Upper lobe of right lung (tissue), 1 donor: ENCODE data around the gene PTPRN2. TPM values are rescaled to one million over a fixed set of nuclear protein-coding genes. Genes with fewer than 3 reads are reported as not detected.

Experiments
- ATAC-seq: fragments of 200-7000 bp; cut with Tn5 transposase; one replicate; pipeline ENCODE4 v1.9.1; 2020; ENCODE audit warnings: mild to moderate bottlenecking, moderate library complexity
- DNase-seq: peaks from one replicate; pipeline ENCODE4 v3.0.0-alpha.2; 2020
- H3K27ac ChIP-seq: fragments of 200-600 bp; one replicate; pipeline ENCODE4 v1.8.0; 2022
- H3K27me3 ChIP-seq: fragments of 200-600 bp; one replicate; pipeline ENCODE4 v1.8.0; 2022; ENCODE audit warnings: mild to moderate bottlenecking
- H3K36me3 ChIP-seq: fragments of 200-600 bp; one replicate; pipeline ENCODE4 v1.8.0; 2022
- H3K4me1 ChIP-seq: fragments of 200-600 bp; one replicate; pipeline ENCODE4 v1.8.0; 2022
- H3K4me3 ChIP-seq: fragments of 200-600 bp; one replicate; pipeline ENCODE4 v1.8.0; 2022; ENCODE audit warnings: mild to moderate bottlenecking
- H3K9me3 ChIP-seq: fragments of 200-600 bp; one replicate; pipeline ENCODE4 v1.8.0; 2022
- intact Hi-C: fragments of 100-400 bp; cut with DNase I; formaldehyde crosslinking; loops from one replicate; pipeline ENCODE4 v1.11.0; 2022
- total RNA-seq: library from RNA; stranded (reverse); fragmentation: NEBNext Ultra II Directional; extraction: Animal tissue kit (Norgen Biotek cat#: 25700); gene quantifications from one replicate; pipeline ENCODE4 v1.2.1, GENCODE V29; 2021
- TF ChIP-seq, protein P1 (sequence below): fragments of 200-600 bp; IDR thresholded peaks from one replicate; pipeline ENCODE4 v1.8.0; 2022; ENCODE audit warnings: antibody characterized with exemption
- donor health status: DM: no; HTN: yes; CAD: no; lungs with severe emphysema.

The PTPRN2 gene
- total RNA-seq, 1 donor from 2014 or later = 4.9 TPM

DNA sequence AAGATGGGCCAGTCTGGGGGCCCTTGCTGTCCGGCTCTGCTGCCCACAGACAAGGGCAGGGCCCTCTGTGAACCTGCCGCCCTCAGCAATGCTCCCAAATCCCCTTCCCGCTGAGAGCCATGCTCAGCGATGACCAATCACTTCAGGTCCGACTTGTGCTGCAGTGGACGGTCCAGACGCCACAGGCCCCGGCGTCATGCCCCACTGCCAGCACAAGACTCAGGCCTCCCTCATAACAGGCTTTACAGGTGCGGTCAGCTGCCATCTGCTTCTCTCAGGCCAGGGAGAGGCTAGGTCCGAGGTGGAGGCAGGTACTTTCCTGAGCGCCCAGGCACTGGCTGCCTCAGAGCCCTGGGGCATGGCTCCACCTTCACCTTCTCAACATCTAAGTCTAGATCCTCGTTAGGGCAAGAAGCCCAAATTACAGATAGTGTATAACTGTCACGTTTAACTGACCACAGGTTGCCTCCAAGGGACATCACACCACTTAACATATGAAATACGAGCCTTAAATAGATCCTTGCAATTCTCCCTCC lies 393.2 kb downstream of the PTPRN2 start:
- no peak overlapping the region for H3K4me3 ChIP-seq
- no peaks in the 10 kb centered on the region for H3K36me3 ChIP-seq
- no peak overlapping the region for H3K27ac ChIP-seq
- TF ChIP-seq, protein P1, sequence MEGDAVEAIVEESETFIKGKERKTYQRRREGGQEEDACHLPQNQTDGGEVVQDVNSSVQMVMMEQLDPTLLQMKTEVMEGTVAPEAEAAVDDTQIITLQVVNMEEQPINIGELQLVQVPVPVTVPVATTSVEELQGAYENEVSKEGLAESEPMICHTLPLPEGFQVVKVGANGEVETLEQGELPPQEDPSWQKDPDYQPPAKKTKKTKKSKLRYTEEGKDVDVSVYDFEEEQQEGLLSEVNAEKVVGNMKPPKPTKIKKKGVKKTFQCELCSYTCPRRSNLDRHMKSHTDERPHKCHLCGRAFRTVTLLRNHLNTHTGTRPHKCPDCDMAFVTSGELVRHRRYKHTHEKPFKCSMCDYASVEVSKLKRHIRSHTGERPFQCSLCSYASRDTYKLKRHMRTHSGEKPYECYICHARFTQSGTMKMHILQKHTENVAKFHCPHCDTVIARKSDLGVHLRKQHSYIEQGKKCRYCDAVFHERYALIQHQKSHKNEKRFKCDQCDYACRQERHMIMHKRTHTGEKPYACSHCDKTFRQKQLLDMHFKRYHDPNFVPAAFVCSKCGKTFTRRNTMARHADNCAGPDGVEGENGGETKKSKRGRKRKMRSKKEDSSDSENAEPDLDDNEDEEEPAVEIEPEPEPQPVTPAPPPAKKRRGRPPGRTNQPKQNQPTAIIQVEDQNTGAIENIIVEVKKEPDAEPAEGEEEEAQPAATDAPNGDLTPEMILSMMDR = no peak
- DNase-seq (no peak), ATAC-seq (no peak)
- H3K27me3 ChIP-seq = no peaks in the 10 kb centered on the region
- no peaks in the 10 kb centered on the region for H3K4me1 ChIP-seq
- intact Hi-C loops = no loop called here
- H3K9me3 ChIP-seq = peaks cover 9% of the 10 kb centered on the region

DNA sequence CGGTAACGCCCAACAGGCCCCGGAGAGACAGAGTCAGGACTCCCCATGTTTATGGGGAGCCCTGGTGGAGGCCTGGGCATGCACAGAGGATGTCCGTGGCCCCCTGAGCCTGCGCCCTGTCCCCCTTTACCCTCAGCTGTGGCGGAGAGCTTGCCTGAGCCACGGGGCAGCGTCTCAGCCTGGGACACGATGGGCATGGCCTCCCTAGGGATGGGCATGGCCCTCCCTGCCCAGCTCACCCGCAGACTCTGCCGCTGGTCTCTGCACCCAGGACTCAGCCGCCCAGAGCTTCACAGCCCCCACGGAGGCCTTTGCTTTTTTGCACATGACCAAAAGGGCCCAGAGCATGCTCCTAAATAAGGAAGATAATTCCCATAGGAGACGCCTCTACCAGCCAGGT lies 394.2 kb downstream of the PTPRN2 start:
- Histone ChIP-seq H3K27me3 (no peaks in the 10 kb centered on the region), H3K9me3 (peaks cover 9% of the 10 kb centered on the region), H3K4me1 (no peaks in the 10 kb centered on the region), H3K36me3 (no peaks in the 10 kb centered on the region), H3K4me3 (no peak overlapping the region), H3K27ac (no peak overlapping the region)
- TF ChIP-seq, protein P1 = no peak
- DNase-seq = no peak
- ATAC-seq = no peak
- intact Hi-C loops = no loop called here

DNA sequence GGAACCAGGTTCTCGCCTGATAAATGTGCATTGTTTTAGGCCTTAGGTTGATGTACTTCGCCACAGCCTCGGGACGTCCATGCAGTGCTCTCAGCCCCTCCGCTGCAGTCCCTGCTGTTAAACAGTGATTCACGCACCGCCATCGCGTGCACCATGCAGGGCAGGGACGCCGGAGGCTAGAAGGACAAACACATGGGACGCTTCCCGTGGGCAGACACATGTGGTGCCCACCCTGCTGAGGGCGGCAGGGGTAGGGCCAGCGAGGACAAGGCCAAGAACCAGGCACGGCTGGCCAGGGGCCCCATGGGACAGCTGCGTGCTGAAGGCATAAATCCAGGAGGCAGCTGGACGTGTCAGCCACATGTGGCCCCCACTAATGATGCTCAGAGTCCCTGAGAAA lies 394.7 kb downstream of the PTPRN2 start:
- Histone ChIP-seq H3K36me3 (no peaks in the 10 kb centered on the region), H3K4me1 (no peaks in the 10 kb centered on the region), H3K4me3 (no peak overlapping the region), H3K27me3 (no peaks in the 10 kb centered on the region), H3K27ac (no peak overlapping the region), H3K9me3 (peaks cover 9% of the 10 kb centered on the region)
- DNase-seq (no peak), ATAC-seq (no peak)
- intact Hi-C loops = no loop called here
- TF ChIP-seq, protein P1 = no peak

DNA sequence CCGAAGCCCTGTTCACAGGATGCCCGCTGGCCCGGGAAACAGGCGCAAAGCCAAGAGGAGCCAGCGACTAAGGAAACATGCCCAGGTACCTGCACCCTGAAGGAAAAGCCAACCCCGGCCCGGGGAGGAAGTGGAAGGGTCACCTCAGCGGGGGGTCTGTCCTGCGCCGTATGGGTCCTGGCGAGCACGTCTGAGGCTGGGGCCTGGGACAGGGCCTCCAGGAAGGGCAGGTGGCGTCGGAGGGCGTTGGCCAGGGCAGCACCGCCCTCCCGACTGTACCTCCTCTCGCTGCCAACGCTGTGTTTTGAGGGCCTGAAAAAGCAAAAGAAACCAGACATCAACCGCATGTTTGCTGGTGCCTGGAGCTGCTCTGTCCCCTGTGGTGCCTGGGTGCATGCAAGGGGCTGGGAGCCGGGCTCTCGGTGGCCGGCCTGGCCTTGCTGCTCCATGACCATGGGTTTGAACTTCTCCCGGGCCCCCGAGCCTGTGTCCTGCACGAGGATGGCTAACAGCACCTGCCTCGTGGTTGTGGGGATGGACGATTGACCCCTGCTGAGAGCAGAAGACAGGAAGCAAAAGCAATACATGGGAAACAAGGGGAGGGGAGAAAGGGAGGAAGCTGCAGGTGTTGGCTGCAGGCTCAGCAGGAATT lies 395.3 kb downstream of the PTPRN2 start:
- Histone ChIP-seq H3K4me3 (no peak overlapping the region), H3K36me3 (no peaks in the 10 kb centered on the region), H3K4me1 (no peaks in the 10 kb centered on the region), H3K9me3 (peaks cover 9% of the 10 kb centered on the region), H3K27ac (no peak overlapping the region), H3K27me3 (no peaks in the 10 kb centered on the region)
- ATAC-seq = no peak
- TF ChIP-seq, protein P1 = no peak
- no peak for DNase-seq
- intact Hi-C loops = no loop called here

DNA sequence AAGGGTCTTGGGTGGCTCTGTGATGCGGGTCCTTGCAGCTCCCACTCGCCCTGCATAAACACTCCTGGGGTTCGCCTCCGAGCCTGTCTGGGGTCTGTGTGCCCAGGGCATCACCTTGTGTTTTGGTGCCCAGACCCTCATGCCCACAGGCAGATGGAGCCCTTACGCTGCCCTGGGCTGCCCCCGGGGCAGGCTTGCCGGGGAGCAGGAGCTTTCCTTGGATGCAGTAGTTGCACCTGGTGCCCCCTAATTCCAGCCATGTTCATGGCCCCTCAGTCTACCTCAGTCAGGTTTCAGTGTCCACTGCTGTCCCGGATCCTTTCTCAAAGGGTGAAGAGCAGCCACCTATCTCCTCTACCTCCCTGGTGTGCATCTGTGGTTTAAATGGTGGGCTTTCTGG lies 396.0 kb downstream of the PTPRN2 start:
- Histone ChIP-seq H3K27me3 (no peaks in the 10 kb centered on the region), H3K9me3 (peaks cover 9% of the 10 kb centered on the region), H3K4me1 (no peaks in the 10 kb centered on the region), H3K27ac (no peak overlapping the region), H3K36me3 (no peaks in the 10 kb centered on the region), H3K4me3 (no peak overlapping the region)
- intact Hi-C loops = no loop called here
- TF ChIP-seq, protein P1 = no peak
- no peak for ATAC-seq
- no peak for DNase-seq
